ENCODE data around the gene PLEKHH1. TPM values are rescaled to one million over a fixed set of nuclear protein-coding genes. Genes with fewer than 3 reads are reported as not detected.

PLEKHH1 gene
- total and polyA plus RNA-seq, 2 of the 8 experiments (the other 6 are each of a cell fraction or from before 2014, with no cell fraction given): 28.3 to 33.3 TPM

DNA sequence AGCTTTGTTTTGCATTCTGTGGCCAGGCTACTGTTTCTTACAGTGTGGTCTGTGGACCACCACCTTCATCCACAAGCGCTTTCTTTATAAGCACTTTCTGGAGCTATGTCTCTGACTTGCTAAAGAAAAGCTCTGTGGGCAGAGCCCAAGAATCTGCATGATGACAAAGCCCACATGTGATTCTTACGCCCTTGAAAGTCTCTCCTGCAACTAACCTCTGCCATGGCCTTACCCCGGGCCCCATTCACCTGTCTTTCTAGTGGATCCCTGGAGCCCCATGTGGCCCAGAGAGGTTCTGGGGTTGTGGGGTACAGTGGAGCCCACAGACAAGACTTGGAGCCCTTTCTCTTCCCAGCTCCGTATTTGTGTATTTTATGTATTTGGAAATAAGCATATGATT lies 16.6 kb downstream of the PLEKHH1 start:
- Histone ChIP-seq H2BK20ac (ENCODE audit: low read length) (no peak overlapping the region), H3K79me1 (ENCODE audit: low read depth, low read length) (no peaks in the 10 kb centered on the region), H3K79me2 (ENCODE audit: control insufficient read depth in 1 of 2, insufficient read depth in 2 of 2, low read length in 2 of 2) (no peaks in the 10 kb centered on the region), H2BK120ac (replicated peaks; ENCODE audit: low read depth, low read length) (no peak overlapping the region), H3K4me1 (replicated peaks in 1 of 4; ENCODE audit: control insufficient read depth in 3 of 4, insufficient read depth in 4 of 4, low read length in 3 of 4) (no peaks in the 10 kb centered on the region), H4K8ac (ENCODE audit: extremely low read depth, insufficient read depth, low read length) (no peak overlapping the region; the same call in 1 of the 2 replicates), H3K9me3 (ENCODE audit: insufficient read depth in 2 of 2, low read depth in 1 of 2, low read length in 1 of 2) (no peaks in the 10 kb centered on the region), H2AFZ (ENCODE audit: low read length) (no peak overlapping the region), H2BK12ac (ENCODE audit: low read depth, low read length) (no peak overlapping the region), H3K27me3 (replicated peaks in 1 of 4; ENCODE audit: control insufficient read depth in 3 of 4, extremely low read depth in 1 of 4, insufficient read depth in 3 of 4, low read length in 3 of 4) (no peaks in the 10 kb centered on the region), H2BK5ac (ENCODE audit: low read depth, low read length) (no peak overlapping the region), H4K91ac (replicated peaks; ENCODE audit: insufficient read length, low read length) (no peak overlapping the region), H3K4ac (replicated peaks; ENCODE audit: insufficient read length, low read depth, low read length) (no peak overlapping the region), H3K4me2 (ENCODE audit: insufficient read depth in 1 of 2, low read depth in 2 of 2, low read length in 2 of 2) (no peak overlapping the region), H3K14ac (ENCODE audit: insufficient read length) (no peak overlapping the region), H3K23ac (ENCODE audit: insufficient read length) (no peak overlapping the region), H3K4me3 (ENCODE audit: extremely low read depth in 1 of 4, insufficient read depth in 2 of 4, low read depth in 3 of 4, low read length in 4 of 4) (no peak overlapping the region), H3K23me2 (ENCODE audit: low read depth, low read length) (no peaks in the 10 kb centered on the region), H4K5ac (ENCODE audit: insufficient read length, low read depth, low read length) (no peak overlapping the region), H3K56ac (replicated peaks; ENCODE audit: insufficient read length, low read depth, low read length) (no peak overlapping the region), H2AK5ac (ENCODE audit: low read depth, low read length) (no peak overlapping the region), H4K20me1 (replicated peaks in 1 of 2; ENCODE audit: control insufficient read depth in 1 of 2, insufficient read depth in 2 of 2, low read length in 2 of 2) (no peaks in the 10 kb centered on the region), H3K9ac (replicated peaks in 1 of 4; ENCODE audit: extremely low read depth in 1 of 4, low read depth in 3 of 4, low read length in 3 of 4) (no peak overlapping the region; a peak in 1 of 7 replicates), H3K18ac (ENCODE audit: extremely low read depth, low read length) (no peak overlapping the region; the same call in 1 of the 2 replicates), H2BK15ac (ENCODE audit: low read length) (no peak overlapping the region), H3K27ac (ENCODE audit: low read depth, low read length) (no peak overlapping the region), H3K36me3 (ENCODE audit: control insufficient read depth in 2 of 4, insufficient read depth in 4 of 4, low read length in 3 of 4) (peaks cover 0 to 7% (median 2%) of the 10 kb centered on the region in 4 experiments; a peak in 4 of 8 replicates)
- no peak for FAIRE-seq
- DNase-seq (ENCODE audit: low read depth in 1 of 2, low spot score in 2 of 2): no peak
- ChIA-PET POLR2A (ENCODE audit: partially characterized antibody) (interaction anchor here (0.7 to 1.7 kb wide), 4 partner anchors 8 to 17 kb away, joined by 3 to 5 read pairs (median 4); partner anchors contain the start of gene PLEKHH1), CTCF (ENCODE audit: partially characterized antibody) (interaction anchor here (1.1 to 18.2 kb wide), 7 partner anchors 17 to 122 kb away, joined by 3 to 187 read pairs (median 4); no protein-coding TSS in a partner anchor)
- WGBS, 2 experiments (ENCODE audit: extremely low coverage in 1 of 2, insufficient coverage in 1 of 2, insufficient read length in 1 of 2, insufficient replicate concordance in 2 of 2, low coverage in 1 of 2, low lambda C conversion rate in 2 of 2, missing lambda C conversion rate in 1 of 2): 77% methylated on average over 4 of the region's 4 CpGs; no CpG with 5 or more reads in 1 of the 2 experiments
- TF ChIP-seq CHD2 (IDR thresholded peaks at IDR 0.05; ENCODE audit: low read length) (no peak), KDM4A (IDR thresholded peaks at IDR 0.05; ENCODE audit: low read depth, low read length, severe bottlenecking) (no peak), BACH1 (IDR thresholded peaks at IDR 0.05; ENCODE audit: low read length) (no peak)
